ENCODE data around the gene SLC6A6. TPM values are rescaled to one million over a fixed set of nuclear protein-coding genes. Genes with fewer than 3 reads are reported as not detected.

Gene SLC6A6
- total RNA-seq, 1 donor from 2014 or later = 32.9 TPM

DNA sequence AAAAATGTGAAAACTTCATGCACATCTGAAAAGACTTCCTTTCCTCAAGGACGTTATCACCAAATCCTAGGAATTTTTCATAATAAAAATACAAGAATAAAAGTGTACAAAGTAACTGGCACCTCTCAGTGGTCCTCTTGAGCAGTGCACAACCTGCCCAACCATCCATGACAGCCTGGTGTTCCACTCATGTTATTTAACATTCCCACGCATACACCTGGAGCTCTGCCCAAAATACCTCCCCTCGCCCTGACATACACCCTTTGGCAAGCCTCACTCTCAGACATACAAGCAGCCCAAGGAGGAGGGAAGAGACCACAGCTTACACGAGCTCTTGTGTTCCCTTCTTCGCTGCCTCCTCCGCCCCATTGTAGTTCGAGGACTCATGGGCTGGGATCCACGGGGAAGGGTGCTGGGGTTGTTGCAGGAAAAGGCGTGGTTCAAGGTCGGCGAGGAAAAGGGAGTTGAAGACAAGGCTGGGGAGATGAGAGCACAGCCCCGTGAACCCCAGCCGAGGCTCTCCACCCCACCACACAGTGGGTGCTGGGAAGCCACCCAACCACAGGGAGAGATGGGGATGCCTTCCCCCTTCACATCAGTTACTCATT, 114.4 kb downstream of the SLC6A6 start:
- no peak overlapping the region for H3K9ac ChIP-seq
- TF ChIP-seq EZH2phosphoT487 (IDR thresholded peaks at IDR 0.05) = no peak
- TF ChIP-seq, protein P1, sequence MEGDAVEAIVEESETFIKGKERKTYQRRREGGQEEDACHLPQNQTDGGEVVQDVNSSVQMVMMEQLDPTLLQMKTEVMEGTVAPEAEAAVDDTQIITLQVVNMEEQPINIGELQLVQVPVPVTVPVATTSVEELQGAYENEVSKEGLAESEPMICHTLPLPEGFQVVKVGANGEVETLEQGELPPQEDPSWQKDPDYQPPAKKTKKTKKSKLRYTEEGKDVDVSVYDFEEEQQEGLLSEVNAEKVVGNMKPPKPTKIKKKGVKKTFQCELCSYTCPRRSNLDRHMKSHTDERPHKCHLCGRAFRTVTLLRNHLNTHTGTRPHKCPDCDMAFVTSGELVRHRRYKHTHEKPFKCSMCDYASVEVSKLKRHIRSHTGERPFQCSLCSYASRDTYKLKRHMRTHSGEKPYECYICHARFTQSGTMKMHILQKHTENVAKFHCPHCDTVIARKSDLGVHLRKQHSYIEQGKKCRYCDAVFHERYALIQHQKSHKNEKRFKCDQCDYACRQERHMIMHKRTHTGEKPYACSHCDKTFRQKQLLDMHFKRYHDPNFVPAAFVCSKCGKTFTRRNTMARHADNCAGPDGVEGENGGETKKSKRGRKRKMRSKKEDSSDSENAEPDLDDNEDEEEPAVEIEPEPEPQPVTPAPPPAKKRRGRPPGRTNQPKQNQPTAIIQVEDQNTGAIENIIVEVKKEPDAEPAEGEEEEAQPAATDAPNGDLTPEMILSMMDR (IDR thresholded peaks at IDR 0.05) = no peak
- TF ChIP-seq EZH2 (IDR thresholded peaks at IDR 0.05) = no peak
- H3K9me3 ChIP-seq (ENCODE audit: low read depth) = no peaks in the 10 kb centered on the region
- Mint-ChIP-seq H3K27ac (peak overlapping the region; percentile 76), H3K4me3 (no peak overlapping the region), H3K9me3 (no peaks in the 10 kb centered on the region), H3K36me3 (no peaks in the 10 kb centered on the region), H3K4me1 (peaks cover 5% of the 10 kb centered on the region), H3K27me3 (ENCODE audit: insufficient read depth, low read depth) (peaks cover 5% of the 10 kb centered on the region)
- DNase-seq (ENCODE audit: low spot score) = no peak
- no peak overlapping the region for H3K4me2 ChIP-seq
- no peak overlapping the region for H2AFZ ChIP-seq (replicated peaks)
- H3K27me3 ChIP-seq = no peaks in the 10 kb centered on the region
- H4K20me1 ChIP-seq (ENCODE audit: low read depth) = no peaks in the 10 kb centered on the region
- no peaks in the 10 kb centered on the region for H3K36me3 ChIP-seq
- H3F3A ChIP-seq (ENCODE audit: low read depth) = no peaks in the 10 kb centered on the region
- no peak overlapping the region for H3K27ac ChIP-seq
- no peaks in the 10 kb centered on the region for H3K79me2 ChIP-seq (ENCODE audit: low read depth)
- no peak overlapping the region for H3K4me3 ChIP-seq
- no peaks in the 10 kb centered on the region for H3K4me1 ChIP-seq

DNA sequence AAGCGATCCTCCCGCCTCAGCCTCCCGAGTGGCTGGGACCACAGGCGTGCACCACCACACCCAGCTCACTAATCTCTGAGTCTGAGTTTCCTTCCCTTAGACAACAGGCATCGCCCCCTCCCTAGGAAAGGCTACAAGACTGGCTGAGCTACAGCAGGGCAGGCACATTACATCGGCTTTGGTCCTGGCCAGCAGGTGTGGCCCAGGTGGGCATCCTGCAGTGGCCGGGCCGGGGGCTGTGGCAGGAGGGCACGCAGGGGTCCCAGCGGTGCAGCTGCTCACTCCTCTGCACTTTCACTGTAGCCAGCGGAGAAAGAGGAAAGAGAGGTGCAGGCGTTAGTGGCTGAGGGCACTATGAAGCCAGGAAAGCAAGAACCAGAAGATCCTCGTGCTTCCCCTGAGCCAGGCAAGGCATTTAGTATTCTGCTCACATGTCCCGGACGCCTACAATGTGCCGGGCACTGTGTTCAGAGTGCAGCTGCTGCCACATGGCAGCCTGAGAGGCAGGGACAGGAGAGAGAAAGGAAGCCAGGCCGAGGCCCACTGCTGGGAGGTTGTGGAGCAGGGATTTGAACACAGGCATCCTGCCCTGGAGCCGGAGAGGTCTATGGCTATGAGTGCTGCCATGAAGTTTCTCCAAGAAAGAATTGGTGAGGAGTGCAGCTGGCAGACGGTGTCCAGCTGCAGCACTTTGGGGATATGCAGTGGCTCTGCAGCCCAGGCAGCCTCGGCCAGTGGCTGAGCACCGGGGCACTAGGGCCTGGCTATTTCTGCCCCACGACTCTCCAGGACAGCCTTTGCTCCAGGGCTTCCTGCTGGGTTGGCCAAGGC, 115.4 kb downstream of the SLC6A6 start:
- Histone ChIP-seq H3K79me2 (ENCODE audit: low read depth) (no peaks in the 10 kb centered on the region), H2AFZ (replicated peaks) (no peak overlapping the region), H3F3A (ENCODE audit: low read depth) (no peaks in the 10 kb centered on the region), H3K36me3 (no peaks in the 10 kb centered on the region), H3K4me3 (no peak overlapping the region), H3K27ac (no peak overlapping the region), H4K20me1 (ENCODE audit: low read depth) (no peaks in the 10 kb centered on the region), H3K9ac (no peak overlapping the region), H3K9me3 (ENCODE audit: low read depth) (no peaks in the 10 kb centered on the region), H3K4me1 (no peaks in the 10 kb centered on the region), H3K27me3 (no peaks in the 10 kb centered on the region), H3K4me2 (no peak overlapping the region)
- H3K4me3 Mint-ChIP-seq = no peak overlapping the region
- no peak for DNase-seq (ENCODE audit: low spot score)
- H3K36me3 Mint-ChIP-seq = no peaks in the 10 kb centered on the region
- H3K27me3 Mint-ChIP-seq (ENCODE audit: insufficient read depth, low read depth) = peaks cover 5% of the 10 kb centered on the region
- TF ChIP-seq, protein P1 (IDR thresholded peaks at IDR 0.05) = no peak
- TF ChIP-seq EZH2 (IDR thresholded peaks at IDR 0.05) (no peak), EZH2phosphoT487 (IDR thresholded peaks at IDR 0.05) (no peak)
- H3K4me1 Mint-ChIP-seq = peaks cover 5% of the 10 kb centered on the region
- H3K9me3 Mint-ChIP-seq = no peaks in the 10 kb centered on the region
- peak overlapping the region; percentile 82 for H3K27ac Mint-ChIP-seq

DNA sequence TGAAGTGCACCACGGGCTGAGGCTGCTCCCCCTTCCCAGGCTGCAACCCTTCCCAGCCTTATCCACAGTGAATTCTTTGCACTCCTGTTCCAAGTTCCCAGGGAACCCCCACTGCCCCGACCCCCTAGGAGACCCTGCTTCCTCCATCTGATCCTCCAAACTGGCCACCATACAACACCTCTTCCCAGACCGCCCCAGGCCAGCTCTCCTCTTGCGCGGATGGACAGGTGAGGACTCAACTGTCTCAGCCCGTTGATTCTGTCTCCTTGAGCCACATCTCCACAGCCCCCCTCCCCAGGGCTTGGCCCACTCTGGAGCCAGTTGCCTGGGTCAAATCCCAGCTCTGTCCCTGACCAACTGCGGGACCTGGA, 116.0 kb downstream of the SLC6A6 start:
- TF ChIP-seq EZH2phosphoT487 (IDR thresholded peaks at IDR 0.05) = no peak
- TF ChIP-seq, protein P1 (IDR thresholded peaks at IDR 0.05) = no peak
- TF ChIP-seq EZH2 (IDR thresholded peaks at IDR 0.05) = no peak
- DNase-seq (ENCODE audit: low spot score) = no peak
- Histone ChIP-seq H3K79me2 (ENCODE audit: low read depth) (no peaks in the 10 kb centered on the region), H2AFZ (replicated peaks) (no peak overlapping the region), H3K27me3 (no peaks in the 10 kb centered on the region), H3K9ac (no peak overlapping the region), H3K4me1 (no peaks in the 10 kb centered on the region), H3K27ac (no peak overlapping the region), H3K4me3 (no peak overlapping the region), H3K4me2 (no peak overlapping the region), H3K9me3 (ENCODE audit: low read depth) (no peaks in the 10 kb centered on the region), H3K36me3 (no peaks in the 10 kb centered on the region), H4K20me1 (ENCODE audit: low read depth) (no peaks in the 10 kb centered on the region), H3F3A (ENCODE audit: low read depth) (no peaks in the 10 kb centered on the region)
- Mint-ChIP-seq H3K4me1 (peaks cover 5% of the 10 kb centered on the region), H3K9me3 (no peaks in the 10 kb centered on the region), H3K27me3 (ENCODE audit: insufficient read depth, low read depth) (peaks cover 5% of the 10 kb centered on the region), H3K36me3 (no peaks in the 10 kb centered on the region), H3K27ac (no peak overlapping the region), H3K4me3 (no peak overlapping the region)

Data from neural progenitor cell (in vitro differentiated cells).